ENCODE measurements around the gene CAPN12.

DNA sequence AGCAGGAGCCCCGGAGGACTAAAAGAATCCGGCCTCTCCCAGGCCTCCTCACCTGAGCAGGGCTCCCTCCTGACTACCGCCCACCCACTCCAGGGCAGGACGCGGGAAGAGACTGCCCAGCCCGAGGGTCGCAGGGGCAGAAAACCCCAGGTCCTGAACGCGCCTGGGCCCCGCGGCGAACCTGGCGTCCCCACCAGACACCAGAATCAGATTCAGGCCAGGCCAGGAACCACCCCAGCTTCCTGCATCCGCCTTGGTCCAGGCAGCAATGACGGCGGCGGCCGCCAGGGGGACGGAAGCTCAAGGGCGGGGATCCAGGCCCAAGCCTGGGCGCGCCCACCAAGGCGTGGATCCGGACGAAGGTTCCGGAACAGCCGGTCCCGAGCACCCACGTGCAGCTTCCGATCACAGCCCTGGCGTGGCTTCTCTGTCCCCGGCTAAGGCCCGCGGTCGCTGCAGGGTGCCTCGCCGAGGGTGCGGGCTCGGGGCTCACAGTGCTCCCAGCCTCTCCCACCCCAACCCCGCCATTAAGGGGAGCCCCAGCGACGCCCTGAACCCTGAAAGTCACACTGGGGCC is 25.4 kb upstream of the CAPN12 start:
- TF ChIP-seq CTCF (IDR thresholded peaks at IDR 0.05; ENCODE audit: insufficient read depth, low read length) (peak; percentile 24), POLR2AphosphoS5 (IDR thresholded peaks at IDR 0.05; ENCODE audit: low read depth) (no peak), GABPA (IDR thresholded peaks at IDR 0.05; ENCODE audit: low read depth) (no peak)
- TF ChIP-seq, protein P1, sequence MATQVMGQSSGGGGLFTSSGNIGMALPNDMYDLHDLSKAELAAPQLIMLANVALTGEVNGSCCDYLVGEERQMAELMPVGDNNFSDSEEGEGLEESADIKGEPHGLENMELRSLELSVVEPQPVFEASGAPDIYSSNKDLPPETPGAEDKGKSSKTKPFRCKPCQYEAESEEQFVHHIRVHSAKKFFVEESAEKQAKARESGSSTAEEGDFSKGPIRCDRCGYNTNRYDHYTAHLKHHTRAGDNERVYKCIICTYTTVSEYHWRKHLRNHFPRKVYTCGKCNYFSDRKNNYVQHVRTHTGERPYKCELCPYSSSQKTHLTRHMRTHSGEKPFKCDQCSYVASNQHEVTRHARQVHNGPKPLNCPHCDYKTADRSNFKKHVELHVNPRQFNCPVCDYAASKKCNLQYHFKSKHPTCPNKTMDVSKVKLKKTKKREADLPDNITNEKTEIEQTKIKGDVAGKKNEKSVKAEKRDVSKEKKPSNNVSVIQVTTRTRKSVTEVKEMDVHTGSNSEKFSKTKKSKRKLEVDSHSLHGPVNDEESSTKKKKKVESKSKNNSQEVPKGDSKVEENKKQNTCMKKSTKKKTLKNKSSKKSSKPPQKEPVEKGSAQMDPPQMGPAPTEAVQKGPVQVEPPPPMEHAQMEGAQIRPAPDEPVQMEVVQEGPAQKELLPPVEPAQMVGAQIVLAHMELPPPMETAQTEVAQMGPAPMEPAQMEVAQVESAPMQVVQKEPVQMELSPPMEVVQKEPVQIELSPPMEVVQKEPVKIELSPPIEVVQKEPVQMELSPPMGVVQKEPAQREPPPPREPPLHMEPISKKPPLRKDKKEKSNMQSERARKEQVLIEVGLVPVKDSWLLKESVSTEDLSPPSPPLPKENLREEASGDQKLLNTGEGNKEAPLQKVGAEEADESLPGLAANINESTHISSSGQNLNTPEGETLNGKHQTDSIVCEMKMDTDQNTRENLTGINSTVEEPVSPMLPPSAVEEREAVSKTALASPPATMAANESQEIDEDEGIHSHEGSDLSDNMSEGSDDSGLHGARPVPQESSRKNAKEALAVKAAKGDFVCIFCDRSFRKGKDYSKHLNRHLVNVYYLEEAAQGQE (IDR thresholded peaks at IDR 0.05; ENCODE audit: insufficient replicate concordance, low read depth), result no peak

Data from HL-60 (cell line).